Activated T-cell treated with anti-CD3 and anti-CD28 coated beads, Interleukin-2, amount 50 U/mL, for 4 hours (primary cell): ENCODE data around the gene OSBP. TPM values are rescaled to one million over a fixed set of nuclear protein-coding genes. Genes with fewer than 3 reads are reported as not detected.

Experiments used
- ATAC-seq, 2 donors: fragments of 200-7000 bp; cut with Tn5 transposase; one replicate each; pipeline ENCODE4 v1.10.0; 2021
- DNase-seq: peaks from one replicate; pipeline ENCODE4 v3.0.0-alpha.2; 2020
- H3K27me3 Mint-ChIP-seq: one replicate; pipeline ENCODE4 v1.8.0; 2021; ENCODE audit warnings: low read depth, mixed read lengths
- H3K36me3 Mint-ChIP-seq: one replicate; pipeline ENCODE4 v1.8.0; 2022; ENCODE audit warnings: mixed read lengths; ENCODE audit not compliant: insufficient read depth
- H3K4me1 Mint-ChIP-seq: one replicate; pipeline ENCODE4 v1.8.0; 2021; ENCODE audit warnings: low read depth, mixed read lengths
- H3K4me3 Mint-ChIP-seq: one replicate; pipeline ENCODE4 v1.8.0; 2021; ENCODE audit warnings: mild to moderate bottlenecking, moderate library complexity, mixed read lengths
- H3K9me3 Mint-ChIP-seq: one replicate; pipeline ENCODE4 v1.8.0; 2021; ENCODE audit warnings: mixed read lengths
- total RNA-seq, 3 donors: library from RNA; stranded (reverse); gene quantifications; one replicate each; pipeline ENCODE4 v1.2.1, GENCODE V29; 2021

The OSBP gene
- total RNA-seq, 3 donors from 2014 or later: 32.5 to 39.4 (median 35.4) TPM

DNA sequence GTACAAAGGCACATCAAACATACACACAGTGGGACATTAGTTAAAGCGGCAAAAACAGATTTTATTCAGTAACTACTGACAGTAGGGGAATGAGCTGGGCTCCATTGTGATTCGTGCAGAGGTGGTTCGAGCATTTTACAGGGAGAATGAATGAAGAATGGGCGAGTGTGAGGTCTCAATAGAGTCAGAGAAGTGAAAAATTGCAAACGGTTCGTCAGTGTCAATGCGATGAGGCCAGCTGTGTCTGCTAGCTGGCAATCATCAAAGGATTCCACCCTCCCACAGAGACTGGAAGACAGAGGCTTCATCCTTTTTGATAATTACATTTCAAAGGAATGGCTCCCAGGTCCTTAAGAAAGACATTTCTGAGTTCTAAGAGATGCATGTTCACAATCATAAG lies 86.9 kb downstream of the OSBP start:
- H3K27me3 Mint-ChIP-seq: peaks cover 11% of the 10 kb centered on the region
- no peak for ATAC-seq

More for the DNA sequence above, 86.9 kb downstream of the OSBP start:
- no peak for DNase-seq
- Mint-ChIP-seq H3K4me3 (no peak overlapping the region), H3K4me1 (no peaks in the 10 kb centered on the region), H3K9me3 (no peaks in the 10 kb centered on the region), H3K36me3 (no peaks in the 10 kb centered on the region)

Other genes starting within 250 kb of the OSBP start
- gene OR5A2, start 189.4 kb downstream of the OSBP start, total RNA-seq: not detected
- not detected for gene OR5A1, start 179.3 kb downstream of the OSBP start, total RNA-seq
- not detected for gene OR4D6, start 158.8 kb downstream of the OSBP start, total RNA-seq
- not detected for gene OR4D10, start 142.5 kb downstream of the OSBP start, total RNA-seq
- gene OR4D11, start 112.2 kb downstream of the OSBP start, total RNA-seq: not detected
- not detected for gene OR4D9, start 104.2 kb downstream of the OSBP start, total RNA-seq
- gene PATL1, start 53.3 kb upstream of the OSBP start, total RNA-seq: 10 to 100 TPM; 51.3 to 56.2 (median 52.1) TPM
- gene OR10V1, start 98.1 kb upstream of the OSBP start, total RNA-seq: not detected
- 1 to 10 TPM; 5.6 to 6.3 (median 5.6) TPM for gene STX3, start 139.6 kb upstream of the OSBP start, total RNA-seq
- gene MRPL16, start 195.0 kb upstream of the OSBP start, total RNA-seq: 10 to 100 TPM; 80.3 to 89.6 (median 81.2) TPM
- not detected for gene CBLIF, start 229.7 kb upstream of the OSBP start, total RNA-seq